OCI-LY3 (cell line): ENCODE results near the gene SLC17A9.

ENCODE experiments used
- H2AFZ ChIP-seq: fragments of 200-600, 300-600 bp; shearing (Covaris generic); 2 replicates; pipeline ENCODE4 v1.6.0; 2014; ENCODE audit warnings: antibody characterized with exemption, low read depth, low read length
- H3K27ac ChIP-seq: fragments of 200-600, 300-600 bp; sonication (generic); 2 replicates; pipeline ENCODE4 v1.5.1; 2014; ENCODE audit warnings: mild to moderate bottlenecking, low read length, moderate library complexity, mixed read lengths
- H3K27me3 ChIP-seq: fragments of 200-600, 300-600 bp; sonication (generic); 2 replicates; pipeline ENCODE4 v1.6.1; 2014; ENCODE audit warnings: low read depth, low read length, mixed read lengths
- H3K36me3 ChIP-seq: fragments of 200-600, 300-600 bp; sonication (generic); replicated peaks from 2 replicates; pipeline ENCODE3; 2014; ENCODE audit warnings: low read depth, low read length, mixed read lengths
- H3K4me1 ChIP-seq: fragments of 300-600, 200-600 bp; sonication (generic); 2 replicates; pipeline ENCODE4 v1.6.1; 2014; ENCODE audit warnings: low read length, mixed read lengths
- H3K4me2 ChIP-seq: fragments of 200-600, 300-600 bp; sonication (generic); 2 replicates; pipeline ENCODE4 v1.6.1; 2014; ENCODE audit warnings: low read length, mixed read lengths
- H3K4me3 ChIP-seq: fragments of 300-600, 200-600 bp; sonication (generic); 2 replicates; pipeline ENCODE4 v1.5.1; 2014; ENCODE audit warnings: antibody characterized with exemption, mild to moderate bottlenecking, low read length, moderate library complexity
- H3K79me2 ChIP-seq: fragments of 300-600, 200-600 bp; shearing (Covaris generic); 2 replicates; pipeline ENCODE4 v1.6.1; 2014; ENCODE audit warnings: mild to moderate bottlenecking, low read length, mixed read lengths
- H3K9ac ChIP-seq: fragments of 300-600, 200-600 bp; shearing (Covaris generic); 2 replicates; pipeline ENCODE4 v1.6.0; 2014; ENCODE audit warnings: mild to moderate bottlenecking, low read length, moderate library complexity
- H3K9me3 ChIP-seq: fragments of 200-600, 300-600 bp; shearing (Covaris generic); 2 replicates; pipeline ENCODE4 v1.6.1; 2014; ENCODE audit warnings: low read length, mixed read lengths; ENCODE audit not compliant: insufficient read depth
- H4K20me1 ChIP-seq: fragments of 200-600, 300-600 bp; sonication (generic); 2 replicates; pipeline ENCODE4 v1.6.1; 2016; ENCODE audit warnings: low read length, mixed read lengths; ENCODE audit not compliant: insufficient read depth
- CTCF ChIP-seq: fragments of 200-600, 300-600 bp; sonication (generic); IDR thresholded peaks from 2 replicates; pipeline ENCODE4 v1.5.1; 2014; ENCODE audit warnings: antibody characterized with exemption, low read length, low read depth
- EZH2phosphoT487 ChIP-seq: fragments of 200-600 bp; shearing (Covaris generic); IDR thresholded peaks from 2 replicates; pipeline ENCODE4 v1.6.1; 2018; ENCODE audit warnings: antibody characterized with exemption, mixed run types, low read depth

The SLC17A9 gene

GRCh38 chr20:63016514-63017075 is 64.1 kb downstream of the SLC17A9 start:
- H3K27me3 ChIP-seq: 0 out of 2 replicates have a peak, but pooled peaks cover 2% of the 10 kb centered on the region
- H3K4me1 ChIP-seq: peaks cover 12% of the 10 kb centered on the region
- no peak overlapping the region for H3K4me2 ChIP-seq
- H3K4me3 ChIP-seq: no peak overlapping the region
- H4K20me1 ChIP-seq: no peaks in the 10 kb centered on the region
- H2AFZ ChIP-seq: no peak overlapping the region
- no peak for TF ChIP-seq EZH2phosphoT487
- no peak for TF ChIP-seq CTCF
- peaks cover 9% of the 10 kb centered on the region for H3K9me3 ChIP-seq
- H3K27ac ChIP-seq: no peak overlapping the region
- H3K36me3 ChIP-seq: peaks cover 4% of the 10 kb centered on the region
- H3K9ac ChIP-seq: no peak overlapping the region
- H3K79me2 ChIP-seq: no peaks in the 10 kb centered on the region

GRCh38 chr20:63017076-63017825 is 64.7 kb downstream of the SLC17A9 start:
- H3K36me3 ChIP-seq: no peaks in the 10 kb centered on the region
- H4K20me1 ChIP-seq: no peaks in the 10 kb centered on the region
- H2AFZ ChIP-seq: no peak overlapping the region
- H3K27me3 ChIP-seq: 0 out of 2 replicates have a peak, but pooled peaks cover 2% of the 10 kb centered on the region
- H3K4me3 ChIP-seq: no peak overlapping the region
- H3K27ac ChIP-seq: no peak overlapping the region
- H3K9ac ChIP-seq: no peak overlapping the region
- no peak overlapping the region for H3K4me2 ChIP-seq
- H3K79me2 ChIP-seq: no peaks in the 10 kb centered on the region
- peaks cover 9% of the 10 kb centered on the region for H3K9me3 ChIP-seq
- TF ChIP-seq CTCF (no peak), EZH2phosphoT487 (no peak)
- H3K4me1 ChIP-seq: peaks cover 6% of the 10 kb centered on the region

DNA sequence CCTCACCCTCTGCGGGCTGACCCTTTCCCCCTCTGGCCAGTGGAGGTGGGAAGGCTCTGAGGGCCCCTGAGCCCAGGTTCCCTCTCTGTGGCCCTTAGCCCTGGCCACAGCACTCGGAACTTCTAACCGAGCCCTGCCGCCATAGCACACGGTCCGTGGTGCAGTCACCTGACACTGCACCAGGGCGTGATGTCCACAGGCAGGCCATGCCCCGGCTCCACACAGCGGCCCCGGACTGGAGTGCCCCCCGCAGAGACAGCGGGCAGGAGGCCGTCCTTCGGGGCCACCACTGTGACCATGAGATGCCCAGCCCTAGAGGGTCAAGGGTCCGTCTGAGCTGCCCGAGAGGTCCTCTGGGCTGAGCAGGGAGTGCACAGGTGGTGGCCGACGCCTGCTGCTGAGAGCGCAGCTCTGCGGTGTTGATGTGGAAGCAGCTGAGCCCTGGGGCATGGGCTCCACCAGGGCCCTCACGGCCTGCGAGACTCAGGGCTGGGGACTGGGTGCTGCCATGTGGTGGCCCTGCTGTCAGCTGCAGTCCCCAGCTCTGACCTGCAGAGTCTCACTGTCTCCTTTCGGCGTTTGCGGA is 65.4 kb downstream of the SLC17A9 start:
- Histone ChIP-seq H3K4me1 (no peaks in the 10 kb centered on the region; the same call in 1 of the 2 replicates), H3K4me3 (no peak overlapping the region), H3K36me3 (no peaks in the 10 kb centered on the region), H2AFZ (no peak overlapping the region), H3K27ac (no peak overlapping the region), H3K79me2 (no peaks in the 10 kb centered on the region), H3K4me2 (no peak overlapping the region), H3K9me3 (peaks cover 6% of the 10 kb centered on the region), H3K27me3 (0 out of 2 replicates have a peak, but pooled peaks cover 2% of the 10 kb centered on the region), H4K20me1 (no peaks in the 10 kb centered on the region), H3K9ac (no peak overlapping the region)
- no peak for TF ChIP-seq CTCF
- TF ChIP-seq EZH2phosphoT487: no peak
